Brain microvascular endothelial cell (primary cell): Measurements from ENCODE around the gene HERC4.

Source experiments
- DNase-seq: peaks from one replicate; pipeline ENCODE4 v3.0.0-alpha.2; 2020
- H3K27ac ChIP-seq: fragments of 250-450 bp; sonication (Bioruptor Pico); 2 replicates; pipeline ENCODE4 v1.5.1; 2020; ENCODE audit warnings: mild to moderate bottlenecking, moderate library complexity
- H3K27me3 ChIP-seq: fragments of 250-450 bp; sonication (Bioruptor Pico); replicated peaks from 2 replicates; pipeline ENCODE4 v1.5.1; 2020; ENCODE audit warnings: mild to moderate bottlenecking
- H3K36me3 ChIP-seq: fragments of 250-450 bp; sonication (Bioruptor Pico); replicated peaks from 2 replicates; pipeline ENCODE4 v1.5.1; 2020; ENCODE audit warnings: mild to moderate bottlenecking
- H3K4me3 ChIP-seq: 2 replicates; pipeline ENCODE4 v1.5.1; 2011; ENCODE audit warnings: low read depth, mild to moderate bottlenecking, control low read depth, low read length, moderate library complexity
- CTCF ChIP-seq: IDR thresholded peaks from 2 replicates; pipeline ENCODE4 v1.5.1; 2011; ENCODE audit warnings: low read depth, mild to moderate bottlenecking, moderate library complexity, low read length, control low read depth, inconsistent platforms; ENCODE audit errors: missing control alignments
- in situ Hi-C: cut with HindIII; loops from 2 replicates; pipeline ENCODE4 v1.10.0; 2017; ENCODE audit warnings: low sequenced_read_pairs, low pct_ligation_motif_present

The HERC4 gene

GRCh38 chr10:67935223-67935622, 139.9 kb downstream of the HERC4 start:
- peaks cover 42% of the 10 kb centered on the region for H3K36me3 ChIP-seq
- H3K4me3 ChIP-seq: no peak overlapping the region
- TF ChIP-seq CTCF: no peak
- in situ Hi-C loops: no loop called here
- no peak overlapping the region for H3K27ac ChIP-seq
- DNase-seq: no peak
- H3K27me3 ChIP-seq: no peaks in the 10 kb centered on the region

DNA sequence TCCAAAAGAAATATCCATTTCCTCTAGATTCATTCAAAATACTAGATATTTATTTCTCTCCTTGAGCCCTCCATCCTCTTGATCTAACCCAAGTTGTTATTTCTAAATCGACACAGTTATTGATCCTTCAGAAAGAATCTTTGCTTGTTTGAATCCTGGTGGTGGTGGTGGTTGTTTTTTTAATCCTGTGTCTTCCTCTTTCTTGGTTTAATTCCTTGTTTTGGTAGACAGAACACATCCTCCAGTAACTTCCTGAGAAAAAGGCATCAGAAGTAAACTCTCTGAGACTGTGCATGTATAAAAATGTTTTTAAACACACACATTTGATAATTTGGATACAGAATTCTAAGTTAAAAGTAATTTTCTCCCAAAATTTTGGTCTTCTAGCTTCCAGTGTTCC, 140.7 kb downstream of the HERC4 start:
- DNase-seq: no peak
- in situ Hi-C loops: no loop called here
- H3K36me3 ChIP-seq: peaks cover 45% of the 10 kb centered on the region
- H3K27me3 ChIP-seq: no peaks in the 10 kb centered on the region
- no peak overlapping the region for H3K4me3 ChIP-seq
- no peak for TF ChIP-seq CTCF
- no peak overlapping the region for H3K27ac ChIP-seq

DNA sequence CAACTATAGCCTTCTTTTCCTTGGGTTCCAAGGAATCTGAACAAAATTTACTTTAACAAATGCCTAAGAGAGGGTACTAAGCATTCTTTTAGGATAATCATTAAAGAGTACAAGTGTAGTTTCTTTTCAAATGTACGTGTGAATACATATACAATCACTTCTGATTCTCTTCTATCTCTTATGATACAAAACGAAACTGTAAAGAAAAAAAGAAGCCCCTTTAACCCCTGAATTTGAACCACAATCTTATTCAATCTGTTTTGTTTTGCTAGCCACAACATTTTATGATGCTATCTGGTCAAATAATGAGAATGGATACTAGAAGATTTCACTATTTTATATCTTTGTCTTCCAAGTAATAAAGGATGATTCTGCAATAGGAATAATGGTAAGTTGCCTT, 141.9 kb downstream of the HERC4 start:
- no peak for DNase-seq
- no peak for TF ChIP-seq CTCF
- no peak overlapping the region for H3K4me3 ChIP-seq
- no peaks in the 10 kb centered on the region for H3K27me3 ChIP-seq
- H3K27ac ChIP-seq: no peak overlapping the region
- H3K36me3 ChIP-seq: peaks cover 43% of the 10 kb centered on the region
- in situ Hi-C loops: no loop called here

DNA sequence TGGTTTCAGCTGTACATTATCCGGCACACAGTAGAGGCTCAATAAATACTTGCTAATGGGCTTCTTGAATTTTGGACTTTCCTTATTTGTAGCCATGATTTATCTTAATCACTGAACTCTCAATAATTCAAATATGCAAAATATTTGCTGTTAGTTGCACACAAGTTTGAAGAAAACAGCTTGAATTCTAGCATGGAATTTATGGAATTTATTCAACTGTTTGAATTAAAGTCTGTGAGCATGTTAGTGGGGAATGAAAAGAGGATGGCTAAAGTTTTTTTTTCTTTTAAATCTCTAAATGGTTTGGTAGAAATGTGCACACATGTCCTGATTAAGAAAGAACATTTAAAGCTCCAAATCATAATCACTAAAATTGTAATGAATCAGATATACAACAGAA, 148.1 kb downstream of the HERC4 start:
- Histone ChIP-seq H3K36me3 (peaks cover 42% of the 10 kb centered on the region), H3K4me3 (no peak overlapping the region), H3K27ac (no peak overlapping the region), H3K27me3 (no peaks in the 10 kb centered on the region)
- TF ChIP-seq CTCF: no peak
- in situ Hi-C loops: no loop called here
- DNase-seq: no peak

- Histone ChIP-seq H3K36me3 (peaks cover 33% of the 10 kb centered on the region), H3K27ac (no peak overlapping the region), H3K27me3 (no peaks in the 10 kb centered on the region), H3K4me3 (no peak overlapping the region)
- in situ Hi-C loops: no loop called here
- peak; percentile 18 for DNase-seq
- no peak for TF ChIP-seq CTCF
Observed at GRCh38 chr10:67925449-67926005, 149.6 kb downstream of the HERC4 start.

- Histone ChIP-seq H3K27me3 (no peaks in the 10 kb centered on the region), H3K27ac (no peak overlapping the region), H3K4me3 (no peak overlapping the region), H3K36me3 (peaks cover 25% of the 10 kb centered on the region)
- in situ Hi-C loops: no loop called here
- DNase-seq: no peak
- TF ChIP-seq CTCF: no peak
Observed at GRCh38 chr10:67924136-67924535, 150.9 kb downstream of the HERC4 start.
